Pancreas (tissue), 10 donors: ENCODE data around the gene ZBTB7C. TPM values are rescaled to one million over a fixed set of nuclear protein-coding genes. Genes with fewer than 3 reads are reported as not detected.

Experiments
- ATAC-seq, 4 donors: fragments of 200-7000 bp; cut with Tn5 transposase; one replicate each; pipeline versions ENCODE4 v1.8.0 to v1.9.1; 2020; ENCODE audit warnings: mild to moderate bottlenecking in 4 of 4, moderate library complexity in 4 of 4
- DNase-seq, 6 donors: peaks; one replicate each; pipeline ENCODE4 v3.0.0-alpha.2; 2020
- FAIRE-seq: peaks from 2 replicates; lab custom pipeline; 2012; peaks lifted over from hg19 to GRCh38; lab: Jason Lieb, UNC
- H3K27ac ChIP-seq, 4 donors: fragments of 200-600 bp; sonication (generic); 1 replicate in 3 of 4; 2 replicates in 1 of 4; pipeline versions ENCODE4 v1.5.0 to v1.8.0; 2020
- H3K27me3 ChIP-seq, 4 donors: fragments of 200-600 bp; one replicate each; pipeline ENCODE4 v1.8.0; 2021
- H3K36me3 ChIP-seq, 3 donors: fragments of 200-600 bp; sonication (generic) in 1 of 3; one replicate each; pipeline versions ENCODE4 v1.5.0 to v1.8.0; 2020 to 2021
- H3K4me1 ChIP-seq, 3 donors: fragments of 200-600 bp; one replicate each; pipeline ENCODE4 v1.8.0; 2021
- H3K4me3 ChIP-seq, 4 donors: fragments of 200-600 bp; sonication (generic) in 2 of 4; one replicate each; pipeline versions ENCODE4 v1.5.0 to v1.8.0; 2020 to 2021
- H3K9me3 ChIP-seq, 4 donors: fragments of 200-600 bp; one replicate each; pipeline ENCODE4 v1.8.0; 2021
- WGBS, 2 donors: extraction: QIAGEN DNeasy Blood & Tissue Kit; methylation state at CpG; one replicate each; pipeline ENCODE4 v1.1.7; 2013; 5-methylcytosine and 5-hydroxymethylcytosine counted together
- intact Hi-C, 3 donors: fragments of 100-400 bp; cut with DNase I; formaldehyde crosslinking; loops; one replicate each; pipeline versions ENCODE4 v1.11.1 to v1.14.2; 2022
- polyA plus RNA-seq, 2 donors: library from polyadenylated mRNA; stranded (reverse); fragments of 200-250 nt; gene quantifications; one replicate each; pipeline ENCODE4 v1.2.3, GENCODE V29; 2013
- total RNA-seq, 6 donors: library from RNA; stranded (reverse); fragmentation: NEBNext Ultra II Directional in 4 of 6; extraction: Animal tissue kit (Norgen Biotek cat#: 25700) in 4 of 6; gene quantifications; one replicate each; pipeline versions ENCODE4 v1.2.1 to v1.2.4, GENCODE V29; 2021 to 2023
- TF ChIP-seq, protein P1 (sequence below), 4 donors: fragments of 200-600 bp; sonication (generic) in 3 of 4; IDR thresholded peaks; one replicate each; pipeline versions ENCODE4 v1.5.0 to v1.8.0; 2021; ENCODE audit warnings: antibody characterized with exemption in 4 of 4
- donor health status: healthy with polysubstance abuse.
- donor health status: DM: no; HTN: no; CAD: no; lungs with moderate emphysema.
- donor health status: DM: no; HTN: no; CAD: no.
- donor health status: control.
- donor health status: control.
- donor health status: Bipolar disorder and iron deficiency.
- donor health status: DM: yes; HTN: yes; CAD: no.
- donor health status: DM: no; HTN: no; CAD: no.
- donor health status: DM: no; HTN: no; CAD: no.
- donor health status: DM: yes; HTN: yes; CAD: no.

Gene ZBTB7C
- total and polyA plus RNA-seq, 8 donors, result 0.35 to 1.7 (median 0.91) TPM

- Histone ChIP-seq H3K9me3 (no peaks in the 10 kb centered on the region), H3K27me3 (no peaks in the 10 kb centered on the region), H3K27ac (no peak overlapping the region), H3K4me1 (no peaks in the 10 kb centered on the region), H3K4me3 (no peak overlapping the region), H3K36me3 (no peaks in the 10 kb centered on the region)
- intact Hi-C loops, result no loop called here
- WGBS, 2 donors, result 54 to 61% methylated on average over 3 of the region's 3 CpGs
- TF ChIP-seq, protein P1, sequence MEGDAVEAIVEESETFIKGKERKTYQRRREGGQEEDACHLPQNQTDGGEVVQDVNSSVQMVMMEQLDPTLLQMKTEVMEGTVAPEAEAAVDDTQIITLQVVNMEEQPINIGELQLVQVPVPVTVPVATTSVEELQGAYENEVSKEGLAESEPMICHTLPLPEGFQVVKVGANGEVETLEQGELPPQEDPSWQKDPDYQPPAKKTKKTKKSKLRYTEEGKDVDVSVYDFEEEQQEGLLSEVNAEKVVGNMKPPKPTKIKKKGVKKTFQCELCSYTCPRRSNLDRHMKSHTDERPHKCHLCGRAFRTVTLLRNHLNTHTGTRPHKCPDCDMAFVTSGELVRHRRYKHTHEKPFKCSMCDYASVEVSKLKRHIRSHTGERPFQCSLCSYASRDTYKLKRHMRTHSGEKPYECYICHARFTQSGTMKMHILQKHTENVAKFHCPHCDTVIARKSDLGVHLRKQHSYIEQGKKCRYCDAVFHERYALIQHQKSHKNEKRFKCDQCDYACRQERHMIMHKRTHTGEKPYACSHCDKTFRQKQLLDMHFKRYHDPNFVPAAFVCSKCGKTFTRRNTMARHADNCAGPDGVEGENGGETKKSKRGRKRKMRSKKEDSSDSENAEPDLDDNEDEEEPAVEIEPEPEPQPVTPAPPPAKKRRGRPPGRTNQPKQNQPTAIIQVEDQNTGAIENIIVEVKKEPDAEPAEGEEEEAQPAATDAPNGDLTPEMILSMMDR (IDR thresholded peaks at IDR 0.05), result no peak
- FAIRE-seq (no peak), ATAC-seq (no peak), DNase-seq (no peak)
These were observed 287.4 kb downstream of the ZBTB7C start for GRCh38 chr18:48121752-48122151.

DNA sequence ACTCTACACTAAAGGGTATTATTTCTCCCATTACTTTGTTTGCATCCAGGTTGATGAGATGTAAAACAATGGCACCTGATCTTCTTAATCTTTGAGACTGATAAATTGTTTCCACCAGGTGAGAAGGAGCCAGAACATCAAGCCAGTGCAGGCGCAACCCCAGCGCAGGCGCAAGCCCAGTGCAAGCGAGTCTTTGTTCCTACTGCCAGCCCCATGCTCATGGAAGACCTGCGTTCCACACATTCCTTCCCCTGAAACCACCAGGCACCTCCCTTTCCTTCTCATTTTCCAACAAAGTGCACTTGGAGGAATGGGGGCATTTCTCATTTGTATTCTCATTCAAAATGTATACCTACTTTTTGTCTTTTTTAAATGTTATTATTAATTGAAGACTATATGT lies 290.0 kb downstream of the ZBTB7C start:
- DNase-seq (no peak), ATAC-seq (no peak), FAIRE-seq (no peak)
- 92 to 95% methylated on average over 5 of the region's 5 CpGs for WGBS, 2 donors
- no peaks in the 10 kb centered on the region for H3K9me3 ChIP-seq
- no peak overlapping the region for H3K4me3 ChIP-seq
- H3K27me3 ChIP-seq, result no peaks in the 10 kb centered on the region
- intact Hi-C loops, result no loop called here
- H3K4me1 ChIP-seq, result no peaks in the 10 kb centered on the region
- TF ChIP-seq, protein P1 (IDR thresholded peaks at IDR 0.05), result no peak
- H3K27ac ChIP-seq, result no peak overlapping the region
- H3K36me3 ChIP-seq, result no peaks in the 10 kb centered on the region

DNA sequence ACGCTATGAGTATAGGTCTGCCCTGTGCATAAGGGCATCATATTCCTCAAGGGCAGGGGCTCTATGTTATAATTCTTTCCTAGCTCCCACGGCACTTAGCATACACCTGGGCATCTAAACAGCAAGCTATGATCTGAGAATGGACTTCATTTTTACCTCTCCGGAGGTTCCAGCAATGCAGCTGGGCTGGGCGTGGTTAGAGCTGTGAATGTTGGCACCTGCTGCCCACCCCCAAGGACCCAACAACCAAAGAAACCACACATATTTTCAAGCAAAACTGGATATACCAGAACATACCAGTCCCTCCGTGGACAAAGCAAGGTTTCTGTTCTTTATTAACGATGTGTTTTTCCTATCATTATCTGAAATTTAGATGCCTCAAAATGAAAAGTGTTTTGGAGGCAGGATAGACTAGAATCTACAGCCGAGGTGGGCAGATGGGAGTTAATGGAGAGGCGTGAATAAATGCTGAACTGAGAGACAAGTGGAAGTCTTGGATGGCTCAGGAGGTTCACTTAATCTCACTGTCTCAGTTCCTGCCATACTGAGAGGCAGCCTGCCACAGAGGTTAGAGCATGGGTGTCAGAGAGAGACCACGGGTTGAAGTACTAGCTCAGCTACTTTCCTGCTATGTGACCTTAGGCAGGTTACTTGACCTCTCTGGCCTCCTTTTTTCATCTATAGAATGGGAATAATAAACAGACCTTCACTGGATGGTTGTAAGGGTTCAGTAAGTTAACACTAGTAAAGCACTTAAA lies 292.1 kb downstream of the ZBTB7C start:
- Histone ChIP-seq H3K27ac (no peak overlapping the region), H3K27me3 (no peaks in the 10 kb centered on the region), H3K36me3 (no peaks in the 10 kb centered on the region), H3K4me1 (no peaks in the 10 kb centered on the region), H3K4me3 (no peak overlapping the region), H3K9me3 (no peaks in the 10 kb centered on the region)
- TF ChIP-seq, protein P1 (IDR thresholded peaks at IDR 0.05), result no peak
- ATAC-seq (peak in 2 of 4 donors; percentile 65 to 72), DNase-seq (peak in 2 of 6 donors; percentile 19 to 44), FAIRE-seq (no peak)
- WGBS, 2 donors, result 50 to 61% methylated on average over 9 of the region's 9 CpGs
- intact Hi-C loops, result no loop called here

- FAIRE-seq, result no peak
- Histone ChIP-seq H3K9me3 (no peaks in the 10 kb centered on the region), H3K36me3 (no peaks in the 10 kb centered on the region), H3K27me3 (no peaks in the 10 kb centered on the region), H3K4me1 (no peaks in the 10 kb centered on the region), H3K27ac (no peak overlapping the region), H3K4me3 (no peak overlapping the region)
- intact Hi-C loops, result no loop called here
- TF ChIP-seq, protein P1 (IDR thresholded peaks at IDR 0.05), result no peak
- WGBS, 2 donors, result 94 to 95% methylated on average over 7 of the region's 7 CpGs
- no peak for DNase-seq
- ATAC-seq, result no peak
These were observed 293.2 kb downstream of the ZBTB7C start for GRCh38 chr18:48116017-48116416.

GRCh38 chr18:48113691-48114090 lies 295.5 kb downstream of the ZBTB7C start:
- ATAC-seq (no peak), DNase-seq (no peak), FAIRE-seq (no peak)
- WGBS, 2 donors, result 93 to 96% methylated on average over 8 of the region's 8 CpGs
- no peaks in the 10 kb centered on the region for H3K27me3 ChIP-seq
- no peaks in the 10 kb centered on the region for H3K4me1 ChIP-seq
- H3K9me3 ChIP-seq, result no peaks in the 10 kb centered on the region
- no peaks in the 10 kb centered on the region for H3K36me3 ChIP-seq
- TF ChIP-seq, protein P1 (IDR thresholded peaks at IDR 0.05), result no peak
- H3K27ac ChIP-seq, result no peak overlapping the region
- no peak overlapping the region for H3K4me3 ChIP-seq
- intact Hi-C loops, result no loop called here
